ENCODE data around the gene SSNA1. TPM values are rescaled to one million over a fixed set of nuclear protein-coding genes. Genes with fewer than 3 reads are reported as not detected.

The SSNA1 gene
- total RNA-seq, 4 donors from 2014 or later, result 67.1 to 124 (median 96.7) TPM

DNA sequence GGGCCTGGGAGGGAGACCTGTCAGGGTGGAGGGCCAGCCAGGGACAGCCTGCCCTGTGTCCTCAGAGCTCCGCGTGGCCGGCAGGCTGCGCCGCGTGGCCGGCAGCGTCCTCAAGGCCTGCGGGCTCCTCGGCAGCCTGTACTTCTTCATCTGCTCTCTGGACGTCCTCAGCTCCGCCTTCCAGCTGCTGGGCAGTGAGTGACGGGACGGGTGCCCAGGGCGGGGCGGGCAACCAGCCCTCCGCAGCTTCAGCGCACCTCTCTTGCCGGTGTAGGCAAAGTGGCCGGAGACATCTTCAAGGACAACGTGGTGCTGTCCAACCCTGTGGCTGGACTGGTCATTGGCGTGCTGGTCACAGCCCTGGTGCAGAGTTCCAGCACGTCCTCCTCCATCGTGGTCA, 44.0 kb downstream of the SSNA1 start:
- H3K9me3 ChIP-seq, result no peaks in the 10 kb centered on the region
- H3K27me3 ChIP-seq, result peaks cover 0 to 87% (median 0%) of the 10 kb centered on the region in 4 donors
- no peak for TF ChIP-seq POLR2A (IDR thresholded peaks at IDR 0.05)
- TF ChIP-seq, protein P1, sequence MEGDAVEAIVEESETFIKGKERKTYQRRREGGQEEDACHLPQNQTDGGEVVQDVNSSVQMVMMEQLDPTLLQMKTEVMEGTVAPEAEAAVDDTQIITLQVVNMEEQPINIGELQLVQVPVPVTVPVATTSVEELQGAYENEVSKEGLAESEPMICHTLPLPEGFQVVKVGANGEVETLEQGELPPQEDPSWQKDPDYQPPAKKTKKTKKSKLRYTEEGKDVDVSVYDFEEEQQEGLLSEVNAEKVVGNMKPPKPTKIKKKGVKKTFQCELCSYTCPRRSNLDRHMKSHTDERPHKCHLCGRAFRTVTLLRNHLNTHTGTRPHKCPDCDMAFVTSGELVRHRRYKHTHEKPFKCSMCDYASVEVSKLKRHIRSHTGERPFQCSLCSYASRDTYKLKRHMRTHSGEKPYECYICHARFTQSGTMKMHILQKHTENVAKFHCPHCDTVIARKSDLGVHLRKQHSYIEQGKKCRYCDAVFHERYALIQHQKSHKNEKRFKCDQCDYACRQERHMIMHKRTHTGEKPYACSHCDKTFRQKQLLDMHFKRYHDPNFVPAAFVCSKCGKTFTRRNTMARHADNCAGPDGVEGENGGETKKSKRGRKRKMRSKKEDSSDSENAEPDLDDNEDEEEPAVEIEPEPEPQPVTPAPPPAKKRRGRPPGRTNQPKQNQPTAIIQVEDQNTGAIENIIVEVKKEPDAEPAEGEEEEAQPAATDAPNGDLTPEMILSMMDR (IDR thresholded peaks at IDR 0.05), result no peak
- no peak for DNase-seq
- no peak overlapping the region for H3K4me3 ChIP-seq
- intact Hi-C loops (cut with DNase I), result loop anchor here (10.0 kb wide), 1 partner anchor 48 kb away; the partner anchor contains the start of genes ANAPC2 and SSNA1
- no peak overlapping the region for H3K27ac ChIP-seq
- WGBS, 2 donors, result 50% methylated on average over 2 of the region's 24 CpGs; no CpG with 5 or more reads in 1 of the 2 donors
- H3K4me1 ChIP-seq, result peaks cover 14 to 32% (median 19%) of the 10 kb centered on the region in 3 donors
- no peaks in the 10 kb centered on the region for H3K36me3 ChIP-seq

DNA sequence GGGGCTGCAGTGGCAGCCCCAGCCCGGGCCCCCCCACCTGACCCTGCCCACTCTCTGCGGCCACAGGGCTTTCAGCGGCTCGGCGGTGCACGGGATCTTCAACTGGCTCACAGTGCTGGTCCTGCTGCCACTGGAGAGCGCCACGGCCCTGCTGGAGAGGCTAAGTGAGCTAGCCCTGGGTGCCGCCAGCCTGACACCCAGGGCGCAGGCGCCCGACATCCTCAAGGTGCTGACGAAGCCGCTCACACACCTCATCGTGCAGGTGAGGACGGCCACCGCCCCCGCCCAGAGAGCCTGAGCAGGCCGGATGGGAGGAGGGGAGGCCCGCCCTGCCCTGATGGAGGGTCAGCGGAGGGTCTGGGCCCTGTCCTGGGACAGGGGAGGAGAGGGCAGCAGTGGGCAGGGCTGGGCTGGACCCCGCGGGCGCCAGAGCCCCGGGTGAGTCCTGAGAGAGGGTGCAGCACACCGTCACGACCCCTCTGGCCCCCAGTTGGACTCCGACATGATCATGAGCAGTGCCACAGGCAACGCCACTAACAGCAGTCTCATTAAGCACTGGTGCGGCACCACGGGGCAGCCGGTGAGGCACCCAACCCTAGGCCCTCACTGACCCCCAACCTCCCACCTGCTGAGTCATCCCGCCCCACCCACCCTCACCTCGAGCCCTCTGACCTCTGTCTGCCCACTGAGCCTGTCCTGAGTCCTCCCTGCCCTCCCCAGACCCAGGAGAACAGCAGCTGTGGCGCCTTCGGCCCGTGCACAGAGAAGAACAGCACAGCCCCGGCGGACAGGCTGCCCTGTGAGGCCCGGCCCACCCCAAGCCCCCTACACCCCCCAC, 44.9 kb downstream of the SSNA1 start:
- no peak for DNase-seq
- Histone ChIP-seq H3K9me3 (no peaks in the 10 kb centered on the region), H3K36me3 (no peaks in the 10 kb centered on the region), H3K27ac (no peak overlapping the region), H3K27me3 (peaks cover 0 to 79% (median 0%) of the 10 kb centered on the region in 4 donors), H3K4me3 (no peak overlapping the region), H3K4me1 (peaks cover 12 to 32% (median 14%) of the 10 kb centered on the region in 3 donors)
- intact Hi-C loops (cut with DNase I), result loop anchor here (10.0 kb wide), 1 partner anchor 49 kb away; the partner anchor contains the start of genes ANAPC2 and SSNA1
- no peak for TF ChIP-seq POLR2A (IDR thresholded peaks at IDR 0.05)
- TF ChIP-seq, protein P1 (IDR thresholded peaks at IDR 0.05), result no peak
- WGBS, 2 donors, result 60 to 76% methylated on average over 2 to 5 of the region's 40 CpGs

DNA sequence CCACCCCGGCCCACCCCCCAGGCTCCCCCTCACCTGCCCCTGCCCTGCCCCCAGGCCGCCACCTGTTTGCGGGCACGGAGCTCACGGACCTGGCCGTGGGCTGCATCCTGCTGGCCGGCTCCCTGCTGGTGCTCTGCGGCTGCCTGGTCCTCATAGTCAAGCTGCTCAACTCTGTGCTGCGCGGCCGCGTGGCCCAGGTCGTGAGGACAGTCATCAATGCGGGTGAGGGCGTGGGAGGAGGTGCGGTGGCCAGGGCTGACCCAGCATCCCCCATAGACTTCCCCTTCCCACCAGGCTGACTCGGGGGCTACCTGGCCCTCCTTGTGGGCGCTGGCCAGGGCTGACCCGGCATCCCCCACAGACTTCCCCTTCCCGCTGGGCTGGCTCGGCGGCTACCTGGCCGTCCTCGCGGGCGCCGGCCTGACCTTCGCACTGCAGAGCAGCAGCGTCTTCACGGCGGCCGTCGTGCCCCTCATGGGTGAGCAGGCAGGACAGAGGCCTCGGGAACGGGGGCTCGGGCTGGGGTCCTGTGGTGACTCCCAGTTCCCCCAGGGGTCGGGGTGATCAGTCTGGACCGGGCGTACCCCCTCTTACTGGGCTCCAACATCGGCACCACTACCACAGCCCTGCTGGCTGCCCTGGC, 45.7 kb downstream of the SSNA1 start:
- Histone ChIP-seq H3K4me3 (no peak overlapping the region), H3K27me3 (peaks cover 0 to 71% (median 0%) of the 10 kb centered on the region in 4 donors), H3K9me3 (no peaks in the 10 kb centered on the region), H3K36me3 (no peaks in the 10 kb centered on the region), H3K27ac (no peak overlapping the region), H3K4me1 (peaks cover 15 to 38% (median 16%) of the 10 kb centered on the region in 3 donors)
- no peak for DNase-seq
- TF ChIP-seq, protein P1 (IDR thresholded peaks at IDR 0.05), result no peak
- TF ChIP-seq POLR2A (IDR thresholded peaks at IDR 0.05), result no peak
- WGBS, 2 donors, result 51 to 68% methylated on average over 5 to 16 of the region's 40 CpGs
- intact Hi-C loops (cut with DNase I), result loop anchor here (10.0 kb wide), 1 partner anchor 49 kb away; the partner anchor contains the start of genes ANAPC2 and SSNA1

DNA sequence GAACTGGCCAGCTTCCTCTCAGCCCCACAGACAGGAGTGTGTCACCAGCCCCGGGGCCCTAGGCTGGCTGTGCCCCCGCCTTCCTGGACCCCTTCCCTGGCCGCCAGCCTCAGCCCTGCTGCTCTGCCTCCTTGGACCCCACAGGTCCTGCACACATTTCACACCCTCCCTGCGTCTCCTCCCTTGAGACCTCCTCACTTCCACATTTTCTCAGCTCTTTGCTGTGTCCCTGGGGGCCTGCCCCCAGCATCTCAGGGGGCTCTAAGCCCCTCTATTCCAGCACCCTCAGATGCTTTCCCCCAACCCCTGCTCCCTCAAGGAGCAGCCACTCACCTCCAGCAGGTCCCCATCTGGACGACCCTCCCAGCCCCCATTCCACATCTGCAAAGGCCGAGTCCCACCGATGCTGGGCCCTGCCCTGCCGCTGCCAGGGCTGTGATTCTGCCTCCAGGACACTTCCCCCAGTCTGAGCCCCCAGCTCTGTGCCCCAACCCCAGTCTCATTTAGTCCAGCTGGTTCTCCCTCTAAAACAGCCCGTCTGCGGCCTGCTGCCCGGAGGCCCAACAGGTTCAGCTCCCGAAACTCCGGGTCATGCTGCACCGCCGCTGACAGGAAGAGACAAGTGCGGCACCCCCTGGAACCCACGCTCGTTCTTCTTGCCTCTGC, 46.4 kb downstream of the SSNA1 start:
- 58 to 64% methylated on average over 10 to 15 of the region's 18 CpGs for WGBS, 2 donors
- Histone ChIP-seq H3K27ac (no peak overlapping the region), H3K36me3 (no peaks in the 10 kb centered on the region), H3K4me1 (peaks cover 16 to 46% (median 22%) of the 10 kb centered on the region in 3 donors), H3K27me3 (peaks cover 0 to 64% (median 0%) of the 10 kb centered on the region in 4 donors), H3K9me3 (no peaks in the 10 kb centered on the region), H3K4me3 (no peak overlapping the region)
- no peak for DNase-seq
- TF ChIP-seq POLR2A (IDR thresholded peaks at IDR 0.05), result no peak
- TF ChIP-seq, protein P1 (IDR thresholded peaks at IDR 0.05), result no peak
- intact Hi-C loops (cut with DNase I), result loop anchor here (10.0 kb wide), 1 partner anchor 50 kb away; the partner anchor contains the start of genes ANAPC2 and SSNA1

Measured in esophagus squamous epithelium (tissue), 5 donors.